ENCODE results near the gene GSAP. TPM values are rescaled to one million over a fixed set of nuclear protein-coding genes. Genes with fewer than 3 reads are reported as not detected.

The GSAP gene
- total and polyA plus RNA-seq, 9 of the 15 experiments (the other 6 are each of a cell fraction or from before 2014, with no cell fraction given) = 0.13 TPM; not detected in 8

- Histone ChIP-seq H3K4me2 (ENCODE audit: insufficient read depth, low read length) (no peak overlapping the region), H3K9me1 (ENCODE audit: control insufficient read depth, insufficient read depth, low read length) (no peaks in the 10 kb centered on the region), H3K9me3 (replicated peaks; ENCODE audit: control insufficient read depth, insufficient read depth, low read depth, low read length) (no peaks in the 10 kb centered on the region), H3K79me2 (ENCODE audit: control insufficient read depth, insufficient read depth, low read length) (no peaks in the 10 kb centered on the region), H2AFZ (ENCODE audit: low read depth, low read length) (no peak overlapping the region), H3K4me1 (replicated peaks in 1 of 2; ENCODE audit: control insufficient read depth in 2 of 2, insufficient read depth in 2 of 2, low read length in 2 of 2) (no peaks in the 10 kb centered on the region), H3K27me3 (ENCODE audit: control insufficient read depth in 2 of 2, insufficient read depth in 2 of 2, low read length in 2 of 2) (peaks cover under 1 to 3% of the 10 kb centered on the region in 2 experiments; a peak in 1 of 5 replicates), H3K36me3 (ENCODE audit: control insufficient read depth, insufficient read depth, low read length) (no peaks in the 10 kb centered on the region), H3K9ac (ENCODE audit: insufficient read depth in 1 of 2, low read depth in 2 of 2, low read length in 2 of 2) (no peak overlapping the region), H3K4me3 (no peak overlapping the region), H3K27ac (ENCODE audit: extremely low read depth, low read depth, low read length) (no peak overlapping the region), H4K20me1 (replicated peaks; ENCODE audit: control insufficient read depth, insufficient read depth, low read length) (no peaks in the 10 kb centered on the region)
- no peak for DNase-seq (ENCODE audit: extremely low read depth in 1 of 4, low spot score in 3 of 4)
- TF ChIP-seq HMG20A (CRISPR knock-in tag; conservative IDR thresholded peaks at IDR 0.05) (no peak), ARHGAP35 (IDR thresholded peaks at IDR 0.05; ENCODE audit: partially characterized antibody) (no peak), HDAC3 (IDR thresholded peaks at IDR 0.05; ENCODE audit: borderline replicate concordance, partially characterized antibody) (no peak), NR1H2 (CRISPR knock-in tag; IDR thresholded peaks at IDR 0.05) (no peak), L3MBTL2 (IDR thresholded peaks at IDR 0.05) (no peak), EHMT2 (IDR thresholded peaks at IDR 0.05) (no peak), MAFG (tag; conservative IDR thresholded peaks at IDR 0.05) (no peak), LARP7 (IDR thresholded peaks at IDR 0.05) (no peak), EZH2 (IDR thresholded peaks at IDR 0.05; ENCODE audit: borderline replicate concordance, low read depth, low read length) (no peak), ESRRB (CRISPR knock-in tag; IDR thresholded peaks at IDR 0.05; ENCODE audit: borderline replicate concordance) (no peak), ZNF175 (CRISPR knock-in tag; IDR thresholded peaks at IDR 0.05; ENCODE audit: low read depth) (no peak), ZNF79 (CRISPR knock-in tag; IDR thresholded peaks at IDR 0.05; ENCODE audit: low read depth) (no peak), ELF1 (tag; IDR thresholded peaks at IDR 0.05) (no peak), MECOM (CRISPR knock-in tag; IDR thresholded peaks at IDR 0.05) (no peak), CXXC5 (CRISPR knock-in tag; IDR thresholded peaks at IDR 0.05) (no peak), PYGO2 (tag; IDR thresholded peaks at IDR 0.05) (no peak), TAL1 (IDR thresholded peaks at IDR 0.05) (no peak)
- ChIA-PET POLR2A (no interaction called here), CTCF (ENCODE audit: low intra/inter-chr PET ratio) (no interaction called here)
- FAIRE-seq = no peak
- no TSS peak for BruUV-seq (replicated peaks)
- ATAC-seq = no peak
- 0% methylated on average over 4 of the region's 4 CpGs for WGBS (ENCODE audit: insufficient coverage, low coverage, missing lambda C conversion rate)
- in situ Hi-C loops (cut with MboI) = no loop called here
- intact Hi-C loops (cut with micrococcal nuclease) = no loop called here
Observed at GRCh38 chr7:77269360-77270093, 146.6 kb downstream of the GSAP start.
